RWPE2 (cell line): ENCODE data around the gene KRT6A.

ENCODE experiments used
- ATAC-seq: fragments of 200-7000 bp; cut with Tn5 transposase; 3 replicates; pipeline ENCODE4 v1.9.1; 2021; ENCODE audit warnings: low read depth
- DNase-seq: peaks from one replicate; pipeline ENCODE4 v3.0.0-alpha.2; 2020; ENCODE audit warnings: low spot score
- H3K27ac ChIP-seq: fragments of 450-650 bp; 2 replicates; pipeline ENCODE4 v1.5.1; 2017; ENCODE audit warnings: mild to moderate bottlenecking; ENCODE audit not compliant: poor library complexity, severe bottlenecking
- H3K27me3 ChIP-seq: fragments of 250-450 bp; sonication (Bioruptor Pico); 2 replicates; pipeline ENCODE4 v1.5.1; 2021; ENCODE audit warnings: mild to moderate bottlenecking, moderate library complexity; ENCODE audit not compliant: insufficient read depth, poor library complexity, severe bottlenecking
- H3K36me3 ChIP-seq: fragments of 250-450 bp; sonication (Bioruptor Pico); 2 replicates; pipeline ENCODE4 v1.5.1; 2020; ENCODE audit warnings: low read depth, mild to moderate bottlenecking, moderate library complexity
- H3K4me1 ChIP-seq: fragments of 250-450 bp; sonication (Bioruptor Pico); 2 replicates; pipeline ENCODE4 v1.5.1; 2021; ENCODE audit warnings: mild to moderate bottlenecking, moderate library complexity; ENCODE audit not compliant: insufficient read depth, poor library complexity, severe bottlenecking
- H3K4me3 ChIP-seq: fragments of 250-450 bp; sonication (Bioruptor Pico); 2 replicates; pipeline ENCODE4 v1.5.1; 2021; ENCODE audit warnings: mild to moderate bottlenecking, moderate library complexity; ENCODE audit not compliant: severe bottlenecking
- H3K9me3 ChIP-seq: fragments of 250-450 bp; sonication (Bioruptor Pico); 2 replicates; pipeline ENCODE4 v1.5.1; 2021; ENCODE audit warnings: mild to moderate bottlenecking, moderate library complexity; ENCODE audit not compliant: severe bottlenecking
- CTCF ChIP-seq: fragments of 450-650 bp; IDR thresholded peaks from one replicate; pipeline ENCODE4 v1.5.1; 2017; ENCODE audit warnings: mild to moderate bottlenecking, moderate library complexity; ENCODE audit not compliant: poor library complexity, severe bottlenecking

KRT6A gene

DNA sequence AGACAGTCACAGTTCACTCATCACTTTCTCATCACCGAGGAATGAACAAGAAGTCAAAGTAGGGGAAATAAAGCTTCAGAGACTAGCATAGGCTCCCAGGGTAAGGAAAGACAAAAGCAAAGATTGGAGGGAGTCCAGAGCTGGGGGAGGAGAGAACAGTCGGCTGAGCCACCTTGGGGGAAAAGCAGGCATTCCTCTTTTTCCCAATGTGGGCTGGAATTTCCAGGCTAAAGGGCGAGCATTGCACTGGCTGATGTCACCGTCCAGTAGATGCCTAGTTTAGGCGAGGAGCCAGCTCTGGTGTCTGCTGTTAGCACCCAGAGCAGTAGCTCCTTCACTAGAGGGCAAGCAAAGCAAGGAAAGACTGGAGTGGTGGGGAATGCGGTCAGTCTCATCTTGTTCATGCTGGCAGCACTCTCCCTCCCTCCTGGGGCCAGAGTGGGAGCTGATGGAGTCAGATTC is 50.4 kb downstream of the KRT6A start:
- Histone ChIP-seq H3K4me3 (no peak overlapping the region), H3K27ac (peak overlapping the region; percentile 99), H3K4me1 (peaks cover 46% of the 10 kb centered on the region), H3K36me3 (no peaks in the 10 kb centered on the region), H3K27me3 (no peaks in the 10 kb centered on the region), H3K9me3 (no peaks in the 10 kb centered on the region)
- DNase-seq (peak; percentile 95), ATAC-seq (peak; percentile 76)
- TF ChIP-seq CTCF = peak; percentile 79

DNA sequence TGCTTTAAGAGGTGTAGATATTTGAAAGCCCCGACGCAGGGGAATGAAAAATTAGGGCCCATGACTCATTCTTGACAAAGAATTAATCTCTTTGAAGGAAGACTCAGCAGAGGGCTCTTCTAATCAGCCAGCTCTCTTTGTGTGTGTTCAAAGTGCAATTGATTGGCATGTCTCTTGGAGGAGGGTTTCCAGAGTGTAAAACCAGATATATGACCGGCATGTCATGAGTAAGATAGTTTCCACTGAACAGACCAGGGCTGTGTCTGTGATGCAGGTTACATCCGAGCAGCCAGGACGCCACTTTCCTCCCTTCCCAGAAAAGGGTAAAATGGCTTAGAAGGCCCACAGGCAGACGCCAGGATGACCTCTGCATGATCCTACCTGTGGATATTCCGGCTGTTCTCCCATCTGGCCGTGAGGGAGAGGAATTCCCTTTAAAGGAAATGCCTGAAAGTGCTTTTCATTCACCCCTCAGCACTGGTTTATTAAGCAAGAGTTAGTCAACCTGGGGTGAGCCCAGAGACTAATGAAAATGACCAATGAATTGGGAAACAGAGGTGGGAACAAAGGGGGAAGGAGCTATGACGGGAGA is 51.6 kb downstream of the KRT6A start:
- TF ChIP-seq CTCF = no peak
- H3K27ac ChIP-seq = peak overlapping the region; percentile 99
- no peaks in the 10 kb centered on the region for H3K36me3 ChIP-seq
- H3K4me3 ChIP-seq = no peak overlapping the region
- DNase-seq = peak; percentile 78
- no peaks in the 10 kb centered on the region for H3K9me3 ChIP-seq
- peak; percentile 41 for ATAC-seq
- no peaks in the 10 kb centered on the region for H3K27me3 ChIP-seq
- H3K4me1 ChIP-seq = peaks cover 58% of the 10 kb centered on the region

GRCh38 chr12:52440821-52441319 is 52.2 kb downstream of the KRT6A start:
- peaks cover 63% of the 10 kb centered on the region for H3K4me1 ChIP-seq
- no peaks in the 10 kb centered on the region for H3K27me3 ChIP-seq
- peak overlapping the region; percentile 99 for H3K27ac ChIP-seq
- no peak for TF ChIP-seq CTCF
- H3K4me3 ChIP-seq = no peak overlapping the region
- no peaks in the 10 kb centered on the region for H3K9me3 ChIP-seq
- no peak for DNase-seq
- peak; percentile 14 for ATAC-seq
- H3K36me3 ChIP-seq = no peaks in the 10 kb centered on the region

GRCh38 chr12:52439845-52440244 is 53.2 kb downstream of the KRT6A start:
- Histone ChIP-seq H3K9me3 (no peaks in the 10 kb centered on the region), H3K36me3 (no peaks in the 10 kb centered on the region), H3K4me1 (peaks cover 74% of the 10 kb centered on the region), H3K4me3 (no peak overlapping the region), H3K27me3 (no peaks in the 10 kb centered on the region), H3K27ac (peak overlapping the region; percentile 99)
- TF ChIP-seq CTCF = no peak
- DNase-seq (no peak), ATAC-seq (no peak)

GRCh38 chr12:52439420-52439819 is 53.6 kb downstream of the KRT6A start:
- no peak for ATAC-seq
- DNase-seq = no peak
- Histone ChIP-seq H3K9me3 (no peaks in the 10 kb centered on the region), H3K4me3 (no peak overlapping the region), H3K4me1 (peaks cover 78% of the 10 kb centered on the region), H3K36me3 (no peaks in the 10 kb centered on the region), H3K27me3 (no peaks in the 10 kb centered on the region), H3K27ac (peak overlapping the region; percentile 99)
- TF ChIP-seq CTCF = no peak
